H9 (cell line): ENCODE results near the gene SAMMSON. TPM values are rescaled to one million over a fixed set of nuclear protein-coding genes. Genes with fewer than 3 reads are reported as not detected.

Experiments
- DNase-seq: peaks from one replicate; pipeline ENCODE4 v3.0.0-alpha.2; 2017
- H2AFZ ChIP-seq: one replicate; pipeline ENCODE4 v1.6.1; 2013; ENCODE audit warnings: mild to moderate bottlenecking, low read length, control low read depth, moderate library complexity
- H2AK5ac ChIP-seq: 2 replicates; pipeline ENCODE4 v1.6.1; 2013; ENCODE audit warnings: low read length, control low read depth, mixed read lengths; ENCODE audit not compliant: insufficient read length
- H2BK120ac ChIP-seq: one replicate; pipeline ENCODE4 v1.6.1; 2013; ENCODE audit warnings: low read depth, mild to moderate bottlenecking, low read length, control low read depth, inconsistent platforms; ENCODE audit not compliant: poor library complexity, severe bottlenecking
- H2BK12ac ChIP-seq: 2 replicates; pipeline ENCODE4 v1.6.1; 2013; ENCODE audit warnings: low read length, control low read depth, mixed read lengths, low read depth; ENCODE audit not compliant: insufficient read length
- H2BK15ac ChIP-seq: 2 replicates; pipeline ENCODE4 v1.6.1; 2013; ENCODE audit warnings: low read depth, low read length, control low read depth
- H2BK20ac ChIP-seq: one replicate; pipeline ENCODE4 v1.6.1; 2013; ENCODE audit warnings: low read depth, mild to moderate bottlenecking, low read length, control low read depth, inconsistent platforms; ENCODE audit not compliant: poor library complexity, severe bottlenecking
- H2BK5ac ChIP-seq: 2 replicates; pipeline ENCODE4 v1.6.1; 2013; ENCODE audit warnings: low read length, control low read depth, mixed read lengths; ENCODE audit not compliant: insufficient read length
- H3K14ac ChIP-seq: 2 replicates; pipeline ENCODE4 v1.6.1; 2013; ENCODE audit warnings: low read length, control low read depth; ENCODE audit not compliant: insufficient read depth
- H3K18ac ChIP-seq: 2 replicates; pipeline ENCODE4 v1.6.1; 2013; ENCODE audit warnings: low read depth, mild to moderate bottlenecking, mixed read lengths, low read length, control low read depth; ENCODE audit not compliant: insufficient read length
- H3K23ac ChIP-seq: 2 replicates; pipeline ENCODE4 v1.6.1; 2013; ENCODE audit warnings: low read length, control low read depth, mixed read lengths, low read depth; ENCODE audit not compliant: insufficient read length
- H3K23me2 ChIP-seq: 2 replicates; pipeline ENCODE4 v1.6.1; 2013; ENCODE audit warnings: low read depth, mild to moderate bottlenecking, mixed read lengths, low read length, control low read depth; ENCODE audit not compliant: insufficient read length, poor library complexity, severe bottlenecking
- H3K27ac ChIP-seq: 2 replicates; pipeline ENCODE4 v1.5.1; 2013; ENCODE audit warnings: low read length, control low read depth, mixed read lengths, low read depth; ENCODE audit not compliant: insufficient read length
- H3K27me3 ChIP-seq: 2 replicates; pipeline ENCODE4 v1.6.1; 2013; ENCODE audit warnings: low read length, control low read depth, inconsistent platforms; ENCODE audit not compliant: insufficient read depth
- H3K4ac ChIP-seq: 2 replicates; pipeline ENCODE4 v1.6.1; 2013; ENCODE audit warnings: low read depth, mild to moderate bottlenecking, control low read depth, inconsistent platforms, low read length, moderate library complexity
- H3K4me1 ChIP-seq: 2 replicates; pipeline ENCODE4 v1.6.1; 2013; ENCODE audit warnings: low read length, control low read depth, inconsistent platforms; ENCODE audit not compliant: insufficient read depth
- H3K4me2 ChIP-seq: 2 replicates; pipeline ENCODE4 v1.6.1; 2013; ENCODE audit warnings: low read length, control low read depth, mixed read lengths; ENCODE audit not compliant: insufficient read length, insufficient read depth
- H3K56ac ChIP-seq: 2 replicates; pipeline ENCODE4 v1.6.1; 2013; ENCODE audit warnings: low read depth, mild to moderate bottlenecking, mixed read lengths, low read length, control low read depth; ENCODE audit not compliant: insufficient read length
- H3K79me1 ChIP-seq: 2 replicates; pipeline ENCODE4 v1.6.1; 2013; ENCODE audit warnings: low read depth, mild to moderate bottlenecking, moderate library complexity, low read length, control low read depth, inconsistent platforms; ENCODE audit not compliant: insufficient read depth, poor library complexity, severe bottlenecking
- H3K79me2 ChIP-seq: 2 replicates; pipeline ENCODE4 v1.6.1; 2013; ENCODE audit warnings: low read length, control low read depth, inconsistent platforms; ENCODE audit not compliant: insufficient read depth
- H3K9ac ChIP-seq: 2 replicates; pipeline ENCODE4 v1.6.1; 2013; ENCODE audit warnings: low read length, control low read depth, mixed read lengths; ENCODE audit not compliant: insufficient read length; ENCODE audit errors: extremely low read depth
- H3K9me3 ChIP-seq: one replicate; pipeline ENCODE4 v1.6.1; 2013; ENCODE audit warnings: low read depth, low read length, inconsistent platforms; ENCODE audit not compliant: control insufficient read depth
- H3T11ph ChIP-seq: one replicate; pipeline ENCODE4 v1.6.1; 2013; ENCODE audit warnings: mild to moderate bottlenecking, low read length, control low read depth, inconsistent platforms
- H4K20me1 ChIP-seq: one replicate; pipeline ENCODE4 v1.6.1; 2013; ENCODE audit not compliant: control insufficient read depth, insufficient read length, insufficient read depth
- H4K5ac ChIP-seq: 2 replicates; pipeline ENCODE4 v1.6.1; 2013; ENCODE audit warnings: low read depth, mild to moderate bottlenecking, mixed read lengths, low read length, control low read depth; ENCODE audit not compliant: insufficient read length
- H4K8ac ChIP-seq: replicated peaks from 2 replicates; pipeline ENCODE4 v1.6.1; 2013; ENCODE audit warnings: low read length, control low read depth, mixed read lengths, low read depth; ENCODE audit not compliant: insufficient read length
- H4K91ac ChIP-seq: 2 replicates; pipeline ENCODE4 v1.6.1; 2013; ENCODE audit warnings: low read depth, mild to moderate bottlenecking, moderate library complexity, mixed read lengths, low read length, control low read depth; ENCODE audit not compliant: insufficient read length
- H3K27ac Mint-ChIP-seq, 3 experiments: 2 replicates in 2 of 3; 3 replicates in 1 of 3; pipeline ENCODE4 v1.8.0; 2020 to 2021; ENCODE audit warnings: mixed read lengths in 3 of 3, mild to moderate bottlenecking in 1 of 3, moderate library complexity in 1 of 3
- H3K27me3 Mint-ChIP-seq: 2 replicates; pipeline ENCODE4 v1.8.0; 2021; ENCODE audit warnings: low read depth, mild to moderate bottlenecking, moderate library complexity, mixed read lengths
- H3K36me3 Mint-ChIP-seq, 3 experiments: 2 replicates in 2 of 3; 3 replicates in 1 of 3; pipeline ENCODE4 v1.8.0; 2020 to 2021; ENCODE audit warnings: low read depth in 3 of 3, mixed read lengths in 3 of 3; ENCODE audit not compliant: insufficient read depth in 1 of 3
- H3K4me1 Mint-ChIP-seq, 2 experiments: 2 replicates each; pipeline ENCODE4 v1.8.0; 2020; ENCODE audit warnings: mixed read lengths in 2 of 2
- H3K4me3 Mint-ChIP-seq, 2 experiments: 2 replicates in 1 of 2; 3 replicates in 1 of 2; pipeline ENCODE4 v1.8.0; 2020 to 2021; ENCODE audit warnings: mild to moderate bottlenecking in 2 of 2, mixed read lengths in 2 of 2, moderate library complexity in 1 of 2
- H3K9me3 Mint-ChIP-seq, 2 experiments: 2 replicates in 1 of 2; 3 replicates in 1 of 2; pipeline ENCODE4 v1.8.0; 2020; ENCODE audit warnings: mild to moderate bottlenecking in 2 of 2, mixed read lengths in 2 of 2, moderate library complexity in 1 of 2
- CTCF ChIP-seq: fragments of 200-600 bp; sonication (generic); conservative IDR thresholded peaks from 3 replicates; pipeline ENCODE4 v1.8.0; 2021; ENCODE audit warnings: antibody characterized with exemption, mild to moderate bottlenecking
- WGBS: extraction: QIAGEN DNeasy Blood & Tissue Kit; methylation state at CpG from one replicate; pipeline ENCODE4 v1.1.7; 2013; ENCODE audit warnings: missing lambda C conversion rate, low lambda C conversion rate, mixed read lengths; ENCODE audit not compliant: insufficient read length; ENCODE audit errors: extremely low coverage; 5-methylcytosine and 5-hydroxymethylcytosine counted together
- total RNA-seq: library from RNA; stranded (reverse); gene quantifications from 2 replicates; pipeline ENCODE4 v1.2.1, GENCODE V29; 2021

SAMMSON gene
- total RNA-seq, 1 experiment from 2014 or later = not detected

GRCh38 chr3:69983546-69984265, 15.8 kb upstream of the SAMMSON start:
- Histone ChIP-seq H2AFZ (no peak overlapping the region), H4K8ac (no peak overlapping the region), H4K91ac (no peak overlapping the region), H3K18ac (no peak overlapping the region), H2BK120ac (no peak overlapping the region), H3K23me2 (no peaks in the 10 kb centered on the region), H3K27ac (no peak overlapping the region), H3K4me1 (no peaks in the 10 kb centered on the region; the same call in 1 of the 2 replicates), H2BK12ac (no peak overlapping the region), H4K20me1 (no peaks in the 10 kb centered on the region), H2BK20ac (no peak overlapping the region), H2BK15ac (no peak overlapping the region), H3K4ac (no peak overlapping the region), H2BK5ac (no peak overlapping the region), H3K9ac (no peak overlapping the region), H3T11ph (no peak overlapping the region), H3K23ac (no peak overlapping the region), H2AK5ac (no peak overlapping the region), H3K56ac (no peak overlapping the region), H3K79me2 (no peaks in the 10 kb centered on the region), H3K4me2 (no peak overlapping the region), H4K5ac (no peak overlapping the region), H3K14ac (no peak overlapping the region), H3K9me3 (no peaks in the 10 kb centered on the region), H3K27me3 (no peaks in the 10 kb centered on the region; the same call in 1 of the 2 replicates), H3K79me1 (no peaks in the 10 kb centered on the region)
- Mint-ChIP-seq H3K4me3 (no peak overlapping the region), H3K36me3 (no peaks in the 10 kb centered on the region; a peak in 1 of 7 replicates), H3K27me3 (peaks cover 31% of the 10 kb centered on the region), H3K9me3 (peaks cover 0 to 7% of the 10 kb centered on the region in 2 experiments; a peak in 3 of 5 replicates), H3K4me1 (peaks cover 10 to 15% of the 10 kb centered on the region in 2 experiments), H3K27ac (no peak overlapping the region)
- no peak for TF ChIP-seq CTCF
- no peak for DNase-seq
- WGBS = no CpG with 5 or more reads among the region's 5 CpGs
